ENCODE results near the gene SEMA4D.

DNA sequence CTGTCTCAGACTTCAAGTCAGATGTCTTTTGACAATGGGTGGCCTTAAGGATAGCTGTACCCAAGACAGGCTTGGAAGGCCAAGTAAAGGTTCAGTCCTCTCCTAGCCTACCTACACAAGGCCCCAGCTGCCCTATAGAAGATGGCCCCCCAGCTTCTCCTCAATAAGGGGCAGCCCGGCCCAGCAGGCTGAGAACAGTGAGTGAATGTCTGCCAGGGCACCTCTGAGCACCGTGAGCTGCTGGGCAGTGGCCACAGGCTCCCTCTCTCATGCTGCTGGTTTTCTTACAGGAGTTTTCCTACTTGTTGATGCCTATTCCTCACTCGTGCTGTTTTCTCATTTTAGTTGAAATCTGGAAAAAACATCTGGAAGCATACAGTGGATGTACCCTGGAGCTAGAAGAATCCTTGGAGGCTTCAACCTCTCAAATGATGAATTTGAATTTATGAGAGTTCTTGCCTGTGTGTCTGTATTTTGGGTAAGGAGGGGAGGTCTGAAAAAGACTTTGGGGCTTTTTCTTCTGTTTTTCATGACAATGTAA, 139.5 kb downstream of the SEMA4D start:
- TF ChIP-seq CTCF (IDR thresholded peaks at IDR 0.05; ENCODE audit: poor library complexity) (no peak), EZH2phosphoT487 (IDR thresholded peaks at IDR 0.05; ENCODE audit: low read depth, severe bottlenecking, unreplicated experiment) (no peak)
